Activated CD4-positive, CD25-positive, alpha-beta regulatory T cell (primary cell): ENCODE measurements around the gene TUB.
A peak's percentile ranks its signal among the peaks of the same experiment; 100 is the strongest.

Source experiments
- DNase-seq, 4 experiments: peaks; one replicate each; lab custom pipeline; 2025; lab: John Stamatoyannopoulos, UW

The TUB gene

GRCh38 chr11:8069771-8070170, 11.2 kb upstream of the TUB start:
- DNase-seq, result no peak

- DNase-seq, result no peak
These were observed 10.4 kb upstream of the TUB start for GRCh38 chr11:8070417-8071115.

GRCh38 chr11:8071616-8072581, 9.1 kb upstream of the TUB start:
- no peak for DNase-seq

- DNase-seq, result no peak
These were observed 5.8 kb upstream of the TUB start for GRCh38 chr11:8075119-8075726.

- no peak for DNase-seq
These were observed 1.8 kb upstream of the TUB start for GRCh38 chr11:8079111-8079675.

- no peak for DNase-seq
These were observed 841 bp upstream of the TUB start for GRCh38 chr11:8080069-8080670.

- DNase-seq, result no peak
These were observed 710 bp downstream of the TUB start for GRCh38 chr11:8081591-8082250.

GRCh38 chr11:8082391-8083087, 1.5 kb downstream of the TUB start:
- DNase-seq, result no peak

- DNase-seq, result no peak
These were observed 2.0 kb downstream of the TUB start for GRCh38 chr11:8083088-8083395.

- DNase-seq, result no peak
These were observed 2.9 kb downstream of the TUB start for GRCh38 chr11:8083871-8084281.

- no peak for DNase-seq
These were observed 3.3 kb downstream of the TUB start for GRCh38 chr11:8084352-8084751.

GRCh38 chr11:8085011-8085645, 4.1 kb downstream of the TUB start:
- no peak for DNase-seq

GRCh38 chr11:8086001-8086479, 5.0 kb downstream of the TUB start:
- DNase-seq, result no peak

- no peak for DNase-seq
These were observed 5.6 kb downstream of the TUB start for GRCh38 chr11:8086571-8086970.

GRCh38 chr11:8087185-8087584, 6.2 kb downstream of the TUB start:
- no peak for DNase-seq

GRCh38 chr11:8087756-8088155, 6.7 kb downstream of the TUB start:
- no peak for DNase-seq

- DNase-seq, result no peak
These were observed 8.9 kb downstream of the TUB start for GRCh38 chr11:8089791-8090510.

- DNase-seq, result peak in 1 of 4 experiments; percentile 8
These were observed 9.7 kb downstream of the TUB start for GRCh38 chr11:8090756-8091155.

GRCh38 chr11:8091721-8092120, 10.7 kb downstream of the TUB start:
- DNase-seq, result no peak
